Panc1 (cell line): ENCODE results near the gene VEZF1. TPM values are rescaled to one million over a fixed set of nuclear protein-coding genes. Genes with fewer than 3 reads are reported as not detected.
"Not testable (repeated sequence)": the region's sequence is repeated elsewhere in the genome, so short reads cannot be mapped to it uniquely, and the experiment has no call there.

Source experiments
- ATAC-seq: fragments of 200-7000 bp; cut with Tn5 transposase; 2 replicates; pipeline ENCODE4 v1.9.1; 2020; ENCODE audit warnings: mild to moderate bottlenecking, moderate library complexity
- BruUV-seq: library from RNA; stranded (reverse); fragments of 400-500 nt; replicated peaks from 2 replicates; lab custom pipeline; 2021; lab: Mats Ljungman, UMichigan
- CTCF ChIA-PET: fragments of 300-600 bp; sonication (Branson Sonifier 250); formaldehyde crosslinking; loops from one replicate; lab custom pipeline; 2022; ENCODE audit warnings: antibody characterized with exemption; lab: Charles Lee
- POLR2A ChIA-PET: fragments of 300-600 bp; sonication (Branson Sonifier 250); formaldehyde crosslinking; loops from one replicate; lab custom pipeline; 2022; ENCODE audit warnings: antibody characterized with exemption; lab: Charles Lee
- DNase-seq: peaks from one replicate; pipeline ENCODE4 v3.0.0-alpha.2; 2010; ENCODE audit warnings: low read depth, low spot score
- H3K27ac ChIP-seq: 2 replicates; pipeline ENCODE4 v1.5.1; 2011; ENCODE audit warnings: mild to moderate bottlenecking, low read length, inconsistent platforms
- H3K27me3 ChIP-seq: fragments of 200-500 bp; sonication (Bioruptor generic); 2 replicates; pipeline ENCODE4 v1.6.0; 2014; ENCODE audit warnings: low read length, inconsistent platforms; ENCODE audit not compliant: control insufficient read depth, insufficient read depth
- H3K36me3 ChIP-seq: fragments of 200-500 bp; sonication (Bioruptor generic); 2 replicates; pipeline ENCODE4 v1.5.1; 2014; ENCODE audit warnings: inconsistent platforms, mild to moderate bottlenecking, low read length, moderate library complexity; ENCODE audit not compliant: control insufficient read depth, insufficient read depth
- H3K4me1 ChIP-seq: 2 replicates; pipeline ENCODE4 v1.5.1; 2011; ENCODE audit warnings: inconsistent platforms, mild to moderate bottlenecking, low read length, moderate library complexity; ENCODE audit not compliant: control insufficient read depth, insufficient read depth
- H3K4me3 ChIP-seq, 2 experiments: 2 replicates each; pipeline ENCODE4 v1.5.1; 2011 to 2012; ENCODE audit warnings: low read depth in 2 of 2, low read length in 2 of 2, mild to moderate bottlenecking in 2 of 2, inconsistent platforms in 1 of 2, moderate library complexity in 1 of 2
- H3K9me3 ChIP-seq: fragments of 200-500 bp; sonication (Bioruptor generic); 2 replicates; pipeline ENCODE4 v1.5.1; 2014; ENCODE audit warnings: low read depth, mild to moderate bottlenecking, inconsistent platforms, low read length, moderate library complexity; ENCODE audit not compliant: control insufficient read depth, insufficient read depth
- CTCF ChIP-seq: fragments of 450-650 bp; IDR thresholded peaks from 2 replicates; pipeline ENCODE4 v1.5.1; 2017; ENCODE audit warnings: mild to moderate bottlenecking
- POLR2AphosphoS5 ChIP-seq: IDR thresholded peaks from 2 replicates; pipeline ENCODE4 v1.6.1; 2012; ENCODE audit warnings: mild to moderate bottlenecking, low read depth, low read length, moderate library complexity
- REST ChIP-seq, 2 experiments: IDR thresholded peaks; 2 replicates each; pipeline ENCODE4 v1.6.1; 2011 to 2012; ENCODE audit warnings: low read depth in 2 of 2, control low read depth in 1 of 2, low read length in 1 of 2, mild to moderate bottlenecking in 1 of 2, moderate library complexity in 1 of 2; ENCODE audit not compliant: insufficient read depth in 1 of 2
- SIN3A ChIP-seq: IDR thresholded peaks from 2 replicates; pipeline ENCODE4 v1.6.1; 2012; ENCODE audit warnings: low read depth, mild to moderate bottlenecking, low read length, moderate library complexity, borderline replicate concordance; ENCODE audit not compliant: insufficient read depth
- TCF7L2 ChIP-seq: IDR thresholded peaks from 2 replicates; pipeline ENCODE4 v1.6.1; 2011; ENCODE audit warnings: mild to moderate bottlenecking, low read depth, low read length, inconsistent platforms
- in situ Hi-C: cut with HindIII; loops from 2 replicates; pipeline ENCODE4 v1.10.0; 2016; ENCODE audit warnings: low sequenced_read_pairs, low pct_unique_long_range_greater_than_20kb
- intact Hi-C: fragments of 100-400 bp; cut with micrococcal nuclease; formaldehyde crosslinking; loops from one replicate; pipeline ENCODE4 v1.10.0; 2022; ENCODE audit not compliant: unreplicated experiment
- total RNA-seq: library from RNA; stranded (reverse); gene quantifications from one replicate; pipeline ENCODE4 v1.2.1, GENCODE V29; 2021; ENCODE audit not compliant: unreplicated experiment

VEZF1 gene
- total RNA-seq, 1 experiment from 2014 or later, result 73.5 TPM

GRCh38 chr17:57959929-57960328 is 28.1 kb downstream of the VEZF1 start:
- POLR2A ChIA-PET, result interaction anchor here (0.5 to 0.6 kb wide), 2 partner anchors 39 to 703 kb away, joined by 4 to 7 read pairs; no protein-coding TSS in a partner anchor
- DNase-seq, result no peak
- CTCF ChIA-PET, result interaction anchor here (0.9 kb wide), 1 partner anchor 10 kb away, joined by 3 read pairs; no protein-coding TSS in a partner anchor

GRCh38 chr17:57958391-57958790 is 29.7 kb downstream of the VEZF1 start:
- in situ Hi-C loops, H3K4me3 ChIP-seq, CTCF ChIA-PET, DNase-seq, BruUV-seq, ATAC-seq, H3K27ac ChIP-seq, H3K36me3 ChIP-seq, intact Hi-C loops, H3K9me3 ChIP-seq, H3K27me3 ChIP-seq: not testable (repeated sequence)
- POLR2A ChIA-PET, result interaction anchor here (0.7 kb wide), 1 partner anchor 15 kb away, joined by 11 read pairs; no protein-coding TSS in a partner anchor
- H3K4me1 ChIP-seq, result peaks cover 41% of the 10 kb centered on the region

More at GRCh38 chr17:57959929-57960328, 28.1 kb downstream of the VEZF1 start:
- in situ Hi-C loops, result no loop called here
- Histone ChIP-seq H3K36me3 (no peaks in the 10 kb centered on the region; the same call in 1 of the 2 replicates), H3K4me3 (no peak overlapping the region), H3K27ac (no peak overlapping the region), H3K9me3 (no peaks in the 10 kb centered on the region), H3K27me3 (no peaks in the 10 kb centered on the region), H3K4me1 (peaks cover 33% of the 10 kb centered on the region)
- no peak for ATAC-seq
- intact Hi-C loops, result no loop called here
- BruUV-seq, result no TSS peak
- no peak for TF ChIP-seq REST (IDR thresholded peaks at IDR 0.05; ENCODE audit: insufficient read depth in 1 of 2, low read depth in 2 of 2, low read length in 1 of 2)
- TF ChIP-seq CTCF, result no peak
- TF ChIP-seq SIN3A, result no peak
- TF ChIP-seq TCF7L2, result no peak
- no peak for TF ChIP-seq POLR2AphosphoS5

GRCh38 chr17:57957886-57958285 is 30.2 kb downstream of the VEZF1 start:
- ATAC-seq (no peak), DNase-seq (no peak)
- POLR2A ChIA-PET, result interaction anchor here (0.6 to 0.7 kb wide), 2 partner anchors 12 to 16 kb away, joined by 3 to 11 read pairs; no protein-coding TSS in a partner anchor
- H3K27ac ChIP-seq, result peak overlapping the region; percentile 63
- no peak overlapping the region for H3K4me3 ChIP-seq
- TF ChIP-seq POLR2AphosphoS5, result no peak
- no peak for TF ChIP-seq SIN3A
- TF ChIP-seq REST (IDR thresholded peaks at IDR 0.05; ENCODE audit: insufficient read depth in 1 of 2, low read depth in 2 of 2, low read length in 1 of 2), result no peak
- TF ChIP-seq CTCF, result no peak
- TF ChIP-seq TCF7L2, result no peak
- peaks cover 47% of the 10 kb centered on the region for H3K4me1 ChIP-seq
- CTCF ChIA-PET, result no interaction called here
- H3K27me3 ChIP-seq, result no peaks in the 10 kb centered on the region
- intact Hi-C loops (no loop called here), in situ Hi-C loops (no loop called here)
- H3K36me3 ChIP-seq, result no peaks in the 10 kb centered on the region; the same call in 1 of the 2 replicates
- no peaks in the 10 kb centered on the region for H3K9me3 ChIP-seq
- BruUV-seq, result no TSS peak
